ENCODE measurements around the gene CELF4.
A peak's percentile ranks its signal among the peaks of the same experiment; 100 is the strongest.

CELF4 gene

GRCh38 chr18:37502036-37502435 is 63.6 kb downstream of the CELF4 start:
- Histone ChIP-seq H3K4me3 (ENCODE audit: low read length) (no peak overlapping the region), H3K79me1 (ENCODE audit: low read length) (no peaks in the 10 kb centered on the region), H3K18ac (ENCODE audit: low read length) (no peak overlapping the region), H3K79me2 (ENCODE audit: control insufficient read depth, insufficient read depth, low read length) (no peaks in the 10 kb centered on the region), H2BK5ac (ENCODE audit: low read length) (no peak overlapping the region), H3K23ac (ENCODE audit: low read length) (no peak overlapping the region), H3K27ac (ENCODE audit: low read depth, low read length) (no peak overlapping the region), H2BK15ac (replicated peaks; ENCODE audit: low read depth) (no peak overlapping the region), H3K36me3 (ENCODE audit: control insufficient read depth, insufficient read depth, low read length) (no peaks in the 10 kb centered on the region), H3K4me2 (ENCODE audit: low read length) (no peak overlapping the region), H2AK5ac (ENCODE audit: low read length) (no peak overlapping the region), H3K27me3 (ENCODE audit: insufficient read depth, low read length, poor library complexity) (no peaks in the 10 kb centered on the region), H3K4ac (ENCODE audit: low read depth, low read length) (no peak overlapping the region), H4K8ac (ENCODE audit: low read depth, low read length) (no peak overlapping the region), H3K4me1 (ENCODE audit: control insufficient read depth, low read depth, low read length) (no peaks in the 10 kb centered on the region), H3K9ac (ENCODE audit: low read length) (no peak overlapping the region), H4K5ac (ENCODE audit: low read length) (no peak overlapping the region), H2BK120ac (ENCODE audit: low read depth, low read length) (no peak overlapping the region), H3K56ac (ENCODE audit: low read length) (no peak overlapping the region)
- no CpG with 5 or more reads among the region's 14 CpGs for WGBS (ENCODE audit: extremely low coverage, insufficient coverage, low lambda C conversion rate)
- DNase-seq: no peak

- no peaks in the 10 kb centered on the region for H3K79me1 ChIP-seq (ENCODE audit: low read length)
- H3K36me3 ChIP-seq (ENCODE audit: control insufficient read depth, insufficient read depth, low read length): no peaks in the 10 kb centered on the region
- DNase-seq: peak; percentile 28
- H3K23ac ChIP-seq (ENCODE audit: low read length): no peak overlapping the region
- H2AK5ac ChIP-seq (ENCODE audit: low read length): no peak overlapping the region
- no peak overlapping the region for H2BK5ac ChIP-seq (ENCODE audit: low read length)
- no peak overlapping the region for H3K4me3 ChIP-seq (ENCODE audit: low read length)
- no peaks in the 10 kb centered on the region for H3K79me2 ChIP-seq (ENCODE audit: control insufficient read depth, insufficient read depth, low read length)
- no CpG with 5 or more reads among the region's 4 CpGs for WGBS (ENCODE audit: extremely low coverage, insufficient coverage, low lambda C conversion rate)
- no peak overlapping the region for H3K18ac ChIP-seq (ENCODE audit: low read length)
- no peak overlapping the region for H3K56ac ChIP-seq (ENCODE audit: low read length)
- H2BK15ac ChIP-seq (replicated peaks; ENCODE audit: low read depth): no peak overlapping the region
- no peak overlapping the region for H4K8ac ChIP-seq (ENCODE audit: low read depth, low read length)
- no peak overlapping the region for H3K4me2 ChIP-seq (ENCODE audit: low read length)
- H3K9ac ChIP-seq (ENCODE audit: low read length): no peak overlapping the region
- H4K5ac ChIP-seq (ENCODE audit: low read length): no peak overlapping the region
- H3K4ac ChIP-seq (ENCODE audit: low read depth, low read length): no peak overlapping the region
- no peak overlapping the region for H2BK120ac ChIP-seq (ENCODE audit: low read depth, low read length)
- no peaks in the 10 kb centered on the region for H3K4me1 ChIP-seq (ENCODE audit: control insufficient read depth, low read depth, low read length)
- H3K27me3 ChIP-seq (ENCODE audit: insufficient read depth, low read length, poor library complexity): no peaks in the 10 kb centered on the region
- H3K27ac ChIP-seq (ENCODE audit: low read depth, low read length): no peak overlapping the region
Measured at GRCh38 chr18:37501136-37501535, 64.5 kb downstream of the CELF4 start.

- H3K23ac ChIP-seq (ENCODE audit: low read length): no peak overlapping the region
- no peak overlapping the region for H3K56ac ChIP-seq (ENCODE audit: low read length)
- H3K79me2 ChIP-seq (ENCODE audit: control insufficient read depth, insufficient read depth, low read length): no peaks in the 10 kb centered on the region
- DNase-seq: no peak
- no peak overlapping the region for H3K4me3 ChIP-seq (ENCODE audit: low read length)
- no peak overlapping the region for H2BK120ac ChIP-seq (ENCODE audit: low read depth, low read length)
- no peak overlapping the region for H3K18ac ChIP-seq (ENCODE audit: low read length)
- H3K4me1 ChIP-seq (ENCODE audit: control insufficient read depth, low read depth, low read length): no peaks in the 10 kb centered on the region
- no peak overlapping the region for H2AK5ac ChIP-seq (ENCODE audit: low read length)
- H4K5ac ChIP-seq (ENCODE audit: low read length): no peak overlapping the region
- H3K4ac ChIP-seq (ENCODE audit: low read depth, low read length): no peak overlapping the region
- no peaks in the 10 kb centered on the region for H3K27me3 ChIP-seq (ENCODE audit: insufficient read depth, low read length, poor library complexity)
- no peaks in the 10 kb centered on the region for H3K36me3 ChIP-seq (ENCODE audit: control insufficient read depth, insufficient read depth, low read length)
- H3K27ac ChIP-seq (ENCODE audit: low read depth, low read length): no peak overlapping the region
- H2BK15ac ChIP-seq (replicated peaks; ENCODE audit: low read depth): no peak overlapping the region
- no peak overlapping the region for H4K8ac ChIP-seq (ENCODE audit: low read depth, low read length)
- no peak overlapping the region for H3K4me2 ChIP-seq (ENCODE audit: low read length)
- no CpG with 5 or more reads among the region's 10 CpGs for WGBS (ENCODE audit: extremely low coverage, insufficient coverage, low lambda C conversion rate)
- H3K79me1 ChIP-seq (ENCODE audit: low read length): no peaks in the 10 kb centered on the region
- H2BK5ac ChIP-seq (ENCODE audit: low read length): no peak overlapping the region
- H3K9ac ChIP-seq (ENCODE audit: low read length): no peak overlapping the region
Measured at GRCh38 chr18:37499913-37500312, 65.7 kb downstream of the CELF4 start.

GRCh38 chr18:37499044-37499443 is 66.6 kb downstream of the CELF4 start:
- no peak overlapping the region for H3K23ac ChIP-seq (ENCODE audit: low read length)
- H3K79me2 ChIP-seq (ENCODE audit: control insufficient read depth, insufficient read depth, low read length): no peaks in the 10 kb centered on the region
- DNase-seq: no peak
- no peak overlapping the region for H3K4ac ChIP-seq (ENCODE audit: low read depth, low read length)
- H2AK5ac ChIP-seq (ENCODE audit: low read length): no peak overlapping the region
- H3K18ac ChIP-seq (ENCODE audit: low read length): no peak overlapping the region
- H3K9ac ChIP-seq (ENCODE audit: low read length): no peak overlapping the region
- H4K5ac ChIP-seq (ENCODE audit: low read length): no peak overlapping the region
- H2BK5ac ChIP-seq (ENCODE audit: low read length): no peak overlapping the region
- H4K8ac ChIP-seq (ENCODE audit: low read depth, low read length): no peak overlapping the region
- H3K79me1 ChIP-seq (ENCODE audit: low read length): no peaks in the 10 kb centered on the region
- no peak overlapping the region for H3K56ac ChIP-seq (ENCODE audit: low read length)
- no peaks in the 10 kb centered on the region for H3K4me1 ChIP-seq (ENCODE audit: control insufficient read depth, low read depth, low read length)
- no peaks in the 10 kb centered on the region for H3K27me3 ChIP-seq (ENCODE audit: insufficient read depth, low read length, poor library complexity)
- H3K4me2 ChIP-seq (ENCODE audit: low read length): no peak overlapping the region
- H3K36me3 ChIP-seq (ENCODE audit: control insufficient read depth, insufficient read depth, low read length): no peaks in the 10 kb centered on the region
- no CpG with 5 or more reads among the region's 4 CpGs for WGBS (ENCODE audit: extremely low coverage, insufficient coverage, low lambda C conversion rate)
- no peak overlapping the region for H3K27ac ChIP-seq (ENCODE audit: low read depth, low read length)
- no peak overlapping the region for H2BK120ac ChIP-seq (ENCODE audit: low read depth, low read length)
- H3K4me3 ChIP-seq (ENCODE audit: low read length): no peak overlapping the region
- no peak overlapping the region for H2BK15ac ChIP-seq (replicated peaks; ENCODE audit: low read depth)

- Histone ChIP-seq H3K36me3 (ENCODE audit: control insufficient read depth, insufficient read depth, low read length) (no peaks in the 10 kb centered on the region), H4K8ac (ENCODE audit: low read depth, low read length) (no peak overlapping the region), H2BK5ac (ENCODE audit: low read length) (no peak overlapping the region), H3K4me1 (ENCODE audit: control insufficient read depth, low read depth, low read length) (no peaks in the 10 kb centered on the region), H3K4me3 (ENCODE audit: low read length) (no peak overlapping the region), H3K18ac (ENCODE audit: low read length) (no peak overlapping the region), H3K79me2 (ENCODE audit: control insufficient read depth, insufficient read depth, low read length) (no peaks in the 10 kb centered on the region), H3K9ac (ENCODE audit: low read length) (no peak overlapping the region), H3K79me1 (ENCODE audit: low read length) (no peaks in the 10 kb centered on the region), H3K4me2 (ENCODE audit: low read length) (no peak overlapping the region), H2BK15ac (replicated peaks; ENCODE audit: low read depth) (no peak overlapping the region), H4K5ac (ENCODE audit: low read length) (no peak overlapping the region), H3K23ac (ENCODE audit: low read length) (no peak overlapping the region), H3K4ac (ENCODE audit: low read depth, low read length) (no peak overlapping the region), H3K27me3 (ENCODE audit: insufficient read depth, low read length, poor library complexity) (no peaks in the 10 kb centered on the region), H2AK5ac (ENCODE audit: low read length) (no peak overlapping the region), H3K27ac (ENCODE audit: low read depth, low read length) (no peak overlapping the region), H3K56ac (ENCODE audit: low read length) (no peak overlapping the region), H2BK120ac (ENCODE audit: low read depth, low read length) (no peak overlapping the region)
- no peak for DNase-seq
- WGBS (ENCODE audit: extremely low coverage, insufficient coverage, low lambda C conversion rate): no CpG with 5 or more reads among the region's 1 CpG
Measured at GRCh38 chr18:37497853-37498518, 67.6 kb downstream of the CELF4 start.

GRCh38 chr18:37496568-37496967 is 69.0 kb downstream of the CELF4 start:
- Histone ChIP-seq H2BK120ac (ENCODE audit: low read depth, low read length) (no peak overlapping the region), H2BK15ac (replicated peaks; ENCODE audit: low read depth) (no peak overlapping the region), H3K56ac (ENCODE audit: low read length) (no peak overlapping the region), H3K27ac (ENCODE audit: low read depth, low read length) (no peak overlapping the region), H2AK5ac (ENCODE audit: low read length) (no peak overlapping the region), H3K23ac (ENCODE audit: low read length) (no peak overlapping the region), H3K4me3 (ENCODE audit: low read length) (no peak overlapping the region), H3K9ac (ENCODE audit: low read length) (no peak overlapping the region), H3K79me2 (ENCODE audit: control insufficient read depth, insufficient read depth, low read length) (no peaks in the 10 kb centered on the region), H2BK5ac (ENCODE audit: low read length) (no peak overlapping the region), H4K8ac (ENCODE audit: low read depth, low read length) (no peak overlapping the region), H3K79me1 (ENCODE audit: low read length) (no peaks in the 10 kb centered on the region), H3K18ac (ENCODE audit: low read length) (no peak overlapping the region), H3K36me3 (ENCODE audit: control insufficient read depth, insufficient read depth, low read length) (no peaks in the 10 kb centered on the region), H3K4me2 (ENCODE audit: low read length) (no peak overlapping the region), H3K4me1 (ENCODE audit: control insufficient read depth, low read depth, low read length) (no peaks in the 10 kb centered on the region), H3K4ac (ENCODE audit: low read depth, low read length) (no peak overlapping the region), H4K5ac (ENCODE audit: low read length) (no peak overlapping the region), H3K27me3 (ENCODE audit: insufficient read depth, low read length, poor library complexity) (no peaks in the 10 kb centered on the region)
- DNase-seq: no peak
- no CpG with 5 or more reads among the region's 6 CpGs for whole genome bisulfite sequencing (ENCODE audit: extremely low coverage, insufficient coverage, low lambda C conversion rate)
